H1 (cell line): ENCODE data around the gene ACSL6. TPM values are rescaled to one million over a fixed set of nuclear protein-coding genes. Genes with fewer than 3 reads are reported as not detected.
A peak's percentile ranks its signal among the peaks of the same experiment; 100 is the strongest.

Experiments
- CTCF ChIA-PET: fragments of 300-600 bp; sonication (Branson Sonifier 250); formaldehyde crosslinking; loops from one replicate; lab custom pipeline; 2021; ENCODE audit not compliant: partially characterized antibody; lab: Charles Lee
- POLR2A ChIA-PET: fragments of 300-600 bp; sonication (Branson Sonifier 250); formaldehyde crosslinking; loops from one replicate; lab custom pipeline; 2021; ENCODE audit warnings: inconsistent platforms; ENCODE audit not compliant: partially characterized antibody; lab: Charles Lee
- DNase-seq, 2 experiments: peaks; one replicate each; pipeline versions ENCODE4 v3.0.0 to v3.0.0-alpha.2; 2010 to 2022; ENCODE audit warnings: low spot score in 2 of 2, low read depth in 1 of 2, mixed read lengths in 1 of 2
- FAIRE-seq: peaks from 2 replicates; lab custom pipeline; 2011; peaks lifted over from hg19 to GRCh38; lab: Jason Lieb, UNC
- H2AFZ ChIP-seq: 2 replicates; pipeline ENCODE4 v1.8.1; 2012; ENCODE audit warnings: low read length, inconsistent platforms
- H2AK5ac ChIP-seq: 2 replicates; pipeline ENCODE4 v1.6.1; 2013; ENCODE audit warnings: low read depth, low read length
- H2BK120ac ChIP-seq: replicated peaks from 2 replicates; pipeline ENCODE3; 2013; ENCODE audit warnings: low read depth, low read length, inconsistent platforms
- H2BK12ac ChIP-seq: 2 replicates; pipeline ENCODE4 v1.6.1; 2013; ENCODE audit warnings: low read depth, low read length
- H2BK15ac ChIP-seq: 2 replicates; pipeline ENCODE4 v1.6.1; 2013; ENCODE audit warnings: low read length
- H2BK20ac ChIP-seq: 2 replicates; pipeline ENCODE4 v1.6.1; 2013; ENCODE audit warnings: low read length
- H2BK5ac ChIP-seq: 2 replicates; pipeline ENCODE4 v1.6.1; 2013; ENCODE audit warnings: low read depth, low read length
- H3K14ac ChIP-seq: 2 replicates; pipeline ENCODE4 v1.6.1; 2013; ENCODE audit warnings: inconsistent platforms; ENCODE audit not compliant: insufficient read length
- H3K18ac ChIP-seq: 2 replicates; pipeline ENCODE4 v1.6.1; 2013; ENCODE audit warnings: low read length; ENCODE audit errors: extremely low read depth
- H3K23ac ChIP-seq: 2 replicates; pipeline ENCODE4 v1.6.1; 2013; ENCODE audit warnings: inconsistent platforms; ENCODE audit not compliant: insufficient read length
- H3K23me2 ChIP-seq: 2 replicates; pipeline ENCODE4 v1.6.1; 2013; ENCODE audit warnings: low read depth, low read length
- H3K27ac ChIP-seq: 2 replicates; pipeline ENCODE4 v1.6.1; 2011; ENCODE audit warnings: low read depth, low read length, inconsistent platforms
- H3K27me3 ChIP-seq, 4 experiments: replicated peaks in 1 of 4; 1 replicate in 1 of 4; 2 replicates in 3 of 4; pipeline versions ENCODE4 v1.6.1 to v1.8.1; 2011 to 2013; ENCODE audit warnings: low read length in 3 of 4, mild to moderate bottlenecking in 3 of 4, inconsistent platforms in 2 of 4, mixed read lengths in 2 of 4, moderate library complexity in 1 of 4; ENCODE audit not compliant: control insufficient read depth in 3 of 4, insufficient read depth in 3 of 4; ENCODE audit errors: extremely low read depth in 1 of 4
- H3K36me3 ChIP-seq, 4 experiments: 2 replicates each; pipeline versions ENCODE4 v1.6.1 to v1.8.1; 2011 to 2013; ENCODE audit warnings: mild to moderate bottlenecking in 4 of 4, low read length in 3 of 4, moderate library complexity in 2 of 4, control low read depth in 1 of 4, inconsistent platforms in 1 of 4; ENCODE audit not compliant: insufficient read depth in 4 of 4, control insufficient read depth in 2 of 4
- H3K4ac ChIP-seq: replicated peaks from 2 replicates; pipeline ENCODE3; 2013; ENCODE audit warnings: low read length, low read depth, mixed read lengths, inconsistent platforms; ENCODE audit not compliant: insufficient read length
- H3K4me1 ChIP-seq, 4 experiments: replicated peaks in 1 of 4; 1 replicate in 1 of 4; 2 replicates in 3 of 4; pipeline versions ENCODE4 v1.6.1 to v1.8.1; 2011 to 2013; ENCODE audit warnings: low read length in 3 of 4, inconsistent platforms in 2 of 4, mixed read lengths in 1 of 4; ENCODE audit not compliant: insufficient read depth in 4 of 4, control insufficient read depth in 3 of 4
- H3K4me2 ChIP-seq, 2 experiments: 2 replicates each; pipeline versions ENCODE4 v1.6.1 to v1.8.1; 2011 to 2013; ENCODE audit warnings: low read depth in 2 of 2, low read length in 2 of 2, control low read depth in 1 of 2, inconsistent platforms in 1 of 2, mild to moderate bottlenecking in 1 of 2; ENCODE audit not compliant: insufficient read depth in 1 of 2
- H3K4me3 ChIP-seq, 4 experiments: fragments of 200-600, 300-600 bp in 1 of 4; sonication (generic), shearing (Covaris generic), sonication (Bioruptor Twin) in 1 of 4; 2 replicates each; pipeline versions ENCODE4 v1.5.1 to v1.8.1; 2011 to 2016; ENCODE audit warnings: low read length in 4 of 4, low read depth in 3 of 4, control low read depth in 2 of 4, inconsistent platforms in 2 of 4, mild to moderate bottlenecking in 2 of 4, mixed read lengths in 1 of 4, moderate library complexity in 1 of 4; ENCODE audit not compliant: insufficient read depth in 2 of 4; ENCODE audit errors: extremely low read depth in 1 of 4
- H3K56ac ChIP-seq: replicated peaks from 2 replicates; pipeline ENCODE3; 2013; ENCODE audit warnings: low read depth, mild to moderate bottlenecking, mixed read lengths, low read length, inconsistent platforms; ENCODE audit not compliant: insufficient read length
- H3K79me1 ChIP-seq: 2 replicates; pipeline ENCODE4 v1.6.1; 2013; ENCODE audit warnings: low read depth, low read length, control low read depth
- H3K79me2 ChIP-seq, 2 experiments: 2 replicates each; pipeline versions ENCODE4 v1.6.1 to v1.8.1; 2012 to 2013; ENCODE audit warnings: low read length in 2 of 2, mild to moderate bottlenecking in 2 of 2, inconsistent platforms in 1 of 2; ENCODE audit not compliant: insufficient read depth in 2 of 2, control insufficient read depth in 1 of 2
- H3K9ac ChIP-seq, 4 experiments: replicated peaks in 1 of 4; 1 replicate in 1 of 4; 2 replicates in 3 of 4; pipeline versions ENCODE4 v1.6.1 to v1.8.1; 2011 to 2013; ENCODE audit warnings: low read depth in 3 of 4, low read length in 3 of 4, control low read depth in 2 of 4, mild to moderate bottlenecking in 2 of 4, moderate library complexity in 2 of 4, inconsistent platforms in 1 of 4; ENCODE audit errors: extremely low read depth in 1 of 4
- H3K9me3 ChIP-seq, 2 experiments: 2 replicates each; pipeline versions ENCODE4 v1.6.1 to v1.8.1; 2012 to 2013; ENCODE audit warnings: mild to moderate bottlenecking in 2 of 2, moderate library complexity in 2 of 2, control low read depth in 1 of 2, inconsistent platforms in 1 of 2, low read depth in 1 of 2, low read length in 1 of 2, mixed read lengths in 1 of 2; ENCODE audit not compliant: insufficient read depth in 2 of 2
- H4K20me1 ChIP-seq, 2 experiments: replicated peaks in 1 of 2; 2 replicates each; pipeline versions ENCODE3 to v1.8.1; 2011 to 2013; ENCODE audit warnings: inconsistent platforms in 2 of 2, low read length in 2 of 2, mild to moderate bottlenecking in 1 of 2; ENCODE audit not compliant: insufficient read depth in 2 of 2, control insufficient read depth in 1 of 2
- H4K5ac ChIP-seq: 2 replicates; pipeline ENCODE4 v1.6.1; 2013; ENCODE audit warnings: low read length, low read depth, mixed read lengths, inconsistent platforms; ENCODE audit not compliant: insufficient read length
- H4K8ac ChIP-seq: 2 replicates; pipeline ENCODE4 v1.8.0; 2013; ENCODE audit warnings: mild to moderate bottlenecking, moderate library complexity, low read length, inconsistent platforms; ENCODE audit not compliant: insufficient read depth; ENCODE audit errors: extremely low read depth
- H4K91ac ChIP-seq: replicated peaks from 2 replicates; pipeline ENCODE3; 2013; ENCODE audit warnings: low read length, mixed read lengths, inconsistent platforms; ENCODE audit not compliant: insufficient read length
- ASH2L ChIP-seq: fragments of 200-600, 300-600 bp; sonication (generic); IDR thresholded peaks from one replicate; pipeline ENCODE4 v1.7.1; 2017; ENCODE audit warnings: low read length
- CBX5 ChIP-seq: fragments of 300-800, 300-1000 bp; sonication (generic); IDR thresholded peaks from 2 replicates; pipeline ENCODE4 v1.7.1; 2016; ENCODE audit warnings: antibody characterized with exemption, low read length, low read depth
- CHD1 ChIP-seq: IDR thresholded peaks from 2 replicates; pipeline ENCODE4 v1.6.1; 2012; ENCODE audit warnings: low read depth, low read length, improper control_type of control experiment
- CREB1 ChIP-seq: IDR thresholded peaks from 2 replicates; pipeline ENCODE4 v1.6.1; 2012; ENCODE audit warnings: inconsistent platforms
- CTBP2 ChIP-seq: IDR thresholded peaks from 2 replicates; pipeline ENCODE4 v1.7.0; 2011; ENCODE audit warnings: borderline replicate concordance, mild to moderate bottlenecking, moderate library complexity, mixed read lengths, low read length; ENCODE audit not compliant: insufficient read depth, insufficient read length
- FOSL1 ChIP-seq: IDR thresholded peaks from 2 replicates; pipeline ENCODE4 v1.6.1; 2011; ENCODE audit warnings: mild to moderate bottlenecking, low read depth, low read length, moderate library complexity; ENCODE audit not compliant: insufficient read depth
- JUN ChIP-seq: IDR thresholded peaks from 2 replicates; pipeline ENCODE4 v1.6.1; 2011; ENCODE audit warnings: low read depth, mild to moderate bottlenecking, improper control_type of control experiment, low read length
- MAX ChIP-seq: IDR thresholded peaks from 2 replicates; pipeline ENCODE4 v1.6.1; 2012; ENCODE audit warnings: inconsistent platforms
- NANOG ChIP-seq: IDR thresholded peaks from 2 replicates; pipeline ENCODE4 v1.6.1; 2011; ENCODE audit warnings: low read length, low read depth, mild to moderate bottlenecking, inconsistent platforms; ENCODE audit not compliant: insufficient read depth, poor library complexity, severe bottlenecking
- PHF8 ChIP-seq: fragments of 200-600 bp; sonication (generic); conservative IDR thresholded peaks from 2 replicates; pipeline ENCODE4 v1.7.1; 2012; ENCODE audit warnings: low read depth, mild to moderate bottlenecking, inconsistent platforms, low read length, moderate library complexity
- POU5F1 ChIP-seq: IDR thresholded peaks from 2 replicates; pipeline ENCODE4 v1.6.1; 2011; ENCODE audit warnings: low read depth, mild to moderate bottlenecking, low read length, moderate library complexity
- SP4 ChIP-seq: IDR thresholded peaks from 2 replicates; pipeline ENCODE4 v1.6.1; 2012; ENCODE audit warnings: low read length, inconsistent platforms
- TAF1 ChIP-seq: IDR thresholded peaks from 2 replicates; pipeline ENCODE4 v1.6.1; 2011; ENCODE audit warnings: mild to moderate bottlenecking, low read depth, low read length
- WGBS, 2 experiments: shearing (Covaris generic) in 1 of 2; methylation state at CpG; one replicate each; pipeline versions ENCODE4 v1.1.6 to v1.1.7; 2013 to 2015; ENCODE audit warnings: low lambda C conversion rate in 2 of 2, mixed read lengths in 2 of 2, inconsistent platforms in 1 of 2, low coverage in 1 of 2, missing lambda C conversion rate in 1 of 2; ENCODE audit not compliant: insufficient replicate concordance in 2 of 2, insufficient coverage in 1 of 2, insufficient read length in 1 of 2; ENCODE audit errors: extremely low coverage in 1 of 2, missing lambda C conversion rate in 1 of 2; 5-methylcytosine and 5-hydroxymethylcytosine counted together
- polyA plus RNA-seq, 7 experiments: library from polyadenylated mRNA; depleted of rRNA in 3 of 7; stranded (reverse) in 5 of 7; unstranded in 2 of 7; fragments of >200 nt in 5 of 7; fragments of 200-250 nt in 2 of 7; gene quantifications; 1 replicate in 5 of 7; 2 replicates in 1 of 7; 4 replicates in 1 of 7; pipeline versions ENCODE4 v1.2.1 to v1.2.3, GENCODE V29; 2011 to 2013; ENCODE audit warnings: missing spikeins in 2 of 7, mixed read lengths in 2 of 7
- total RNA-seq: library from RNA; stranded (reverse); fragmentation: NEBNext Ultra II Directional; extraction: Animal tissue kit (Norgen Biotek cat#: 25700); gene quantifications from 2 replicates; pipeline ENCODE4 v1.2.1, GENCODE V29; 2021

The ACSL6 gene
- total and polyA plus RNA-seq, 2 of the 8 experiments (the other 6 are each of a cell fraction or from before 2014, with no cell fraction given) = 2.3 to 2.4 TPM

GRCh38 chr5:132009706-132010405 lies 1.6 kb downstream of the ACSL6 start:
- Histone ChIP-seq H3K9me3 (no peaks in the 10 kb centered on the region), H3K23me2 (peaks cover 11% of the 10 kb centered on the region; the same call in 1 of the 2 replicates), H2BK120ac (no peak overlapping the region), H2BK20ac (no peak overlapping the region), H3K9ac (no peak overlapping the region), H2BK15ac (no peak overlapping the region), H3K23ac (no peak overlapping the region), H3K79me1 (no peaks in the 10 kb centered on the region; the same call in 1 of the 2 replicates), H3K4me3 (peak overlapping the region in 1 of 4 experiments; percentile 67; a peak in 3 of 8 replicates), H2AK5ac (no peak overlapping the region), H4K20me1 (peaks cover 4 to 11% of the 10 kb centered on the region in 2 experiments), H3K56ac (no peak overlapping the region), H4K8ac (no peak overlapping the region), H3K4me2 (peak overlapping the region; percentile 89 to 99; a peak in 3 of 4 replicates), H2AFZ (no peak overlapping the region), H3K14ac (no peak overlapping the region), H3K4me1 (peaks cover 0 to 20% (median 7%) of the 10 kb centered on the region in 4 experiments; a peak in 6 of 7 replicates), H3K27me3 (peaks cover 5 to 23% (median 18%) of the 10 kb centered on the region in 4 experiments), H3K36me3 (no peaks in the 10 kb centered on the region), H3K27ac (no peak overlapping the region), H3K18ac (no peak overlapping the region), H3K79me2 (no peaks in the 10 kb centered on the region), H2BK12ac (peak overlapping the region; percentile 32; the same call in 1 of the 2 replicates), H4K5ac (no peak overlapping the region), H3K4ac (no peak overlapping the region), H2BK5ac (no peak overlapping the region; the same call in 1 of the 2 replicates), H4K91ac (no peak overlapping the region)
- WGBS, 2 experiments = 79% methylated on average over 3 of the region's 3 CpGs; no CpG with 5 or more reads in 1 of the 2 experiments
- ChIA-PET CTCF (interaction anchor here (0.6 to 7.2 kb wide), 16 partner anchors 10 to 592 kb away, joined by 3 to 157 read pairs (median 4); partner anchors contain the start of gene FNIP1), POLR2A (interaction anchor here (1.0 to 1.1 kb wide), 2 partner anchors 10 to 213 kb away, joined by 3 to 4 read pairs; partner anchors contain the start of gene FNIP1)
- DNase-seq = no peak
- no peak for FAIRE-seq
- TF ChIP-seq CHD1 = no peak
- no peak for TF ChIP-seq SP4
- TF ChIP-seq CREB1 = no peak
- TF ChIP-seq FOSL1 = no peak
- no peak for TF ChIP-seq POU5F1
- no peak for TF ChIP-seq JUN
- TF ChIP-seq MAX = no peak
- TF ChIP-seq TAF1 = no peak
- TF ChIP-seq NANOG = no peak
- TF ChIP-seq CTBP2 = no peak
- TF ChIP-seq PHF8 = no peak
- no peak for TF ChIP-seq CBX5
- TF ChIP-seq ASH2L = no peak
